ENCODE data around the gene GALNT11. TPM values are rescaled to one million over a fixed set of nuclear protein-coding genes. Genes with fewer than 3 reads are reported as not detected.

Gene GALNT11
- total RNA-seq, 4 donors from 2014 or later = 19.4 to 42.9 (median 27.2) TPM

DNA sequence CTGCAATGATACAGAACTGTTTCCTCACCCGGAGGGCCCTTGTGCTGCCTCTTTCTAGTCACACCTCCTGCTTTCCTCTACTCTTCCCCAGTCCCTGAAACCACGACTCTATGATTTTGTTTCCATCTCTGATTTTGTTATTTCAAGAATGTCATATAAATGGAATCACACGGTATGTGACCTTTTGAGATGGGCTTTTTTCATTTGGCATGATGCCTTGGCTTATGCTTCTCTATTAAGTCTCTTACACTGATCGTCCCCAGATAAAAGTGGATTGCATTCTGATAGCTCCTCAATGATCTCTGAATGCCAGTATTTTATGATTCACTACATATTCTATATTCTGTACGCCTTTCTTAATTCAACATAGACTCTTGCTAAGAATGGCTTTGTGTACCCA is 78.2 kb downstream of the GALNT11 start:
- H3K4me1 ChIP-seq = no peaks in the 10 kb centered on the region
- H3K27me3 ChIP-seq = no peaks in the 10 kb centered on the region
- H3K9me3 ChIP-seq = no peaks in the 10 kb centered on the region
- no peak overlapping the region for H3K27ac ChIP-seq
- H3K36me3 ChIP-seq = peaks cover 0 to 32% (median 0%) of the 10 kb centered on the region in 3 donors
- no peak overlapping the region for H3K4me3 ChIP-seq
- TF ChIP-seq POLR2A (IDR thresholded peaks at IDR 0.05) = no peak
- TF ChIP-seq, protein P1, sequence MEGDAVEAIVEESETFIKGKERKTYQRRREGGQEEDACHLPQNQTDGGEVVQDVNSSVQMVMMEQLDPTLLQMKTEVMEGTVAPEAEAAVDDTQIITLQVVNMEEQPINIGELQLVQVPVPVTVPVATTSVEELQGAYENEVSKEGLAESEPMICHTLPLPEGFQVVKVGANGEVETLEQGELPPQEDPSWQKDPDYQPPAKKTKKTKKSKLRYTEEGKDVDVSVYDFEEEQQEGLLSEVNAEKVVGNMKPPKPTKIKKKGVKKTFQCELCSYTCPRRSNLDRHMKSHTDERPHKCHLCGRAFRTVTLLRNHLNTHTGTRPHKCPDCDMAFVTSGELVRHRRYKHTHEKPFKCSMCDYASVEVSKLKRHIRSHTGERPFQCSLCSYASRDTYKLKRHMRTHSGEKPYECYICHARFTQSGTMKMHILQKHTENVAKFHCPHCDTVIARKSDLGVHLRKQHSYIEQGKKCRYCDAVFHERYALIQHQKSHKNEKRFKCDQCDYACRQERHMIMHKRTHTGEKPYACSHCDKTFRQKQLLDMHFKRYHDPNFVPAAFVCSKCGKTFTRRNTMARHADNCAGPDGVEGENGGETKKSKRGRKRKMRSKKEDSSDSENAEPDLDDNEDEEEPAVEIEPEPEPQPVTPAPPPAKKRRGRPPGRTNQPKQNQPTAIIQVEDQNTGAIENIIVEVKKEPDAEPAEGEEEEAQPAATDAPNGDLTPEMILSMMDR (IDR thresholded peaks at IDR 0.05) = no peak
- DNase-seq = no peak

DNA sequence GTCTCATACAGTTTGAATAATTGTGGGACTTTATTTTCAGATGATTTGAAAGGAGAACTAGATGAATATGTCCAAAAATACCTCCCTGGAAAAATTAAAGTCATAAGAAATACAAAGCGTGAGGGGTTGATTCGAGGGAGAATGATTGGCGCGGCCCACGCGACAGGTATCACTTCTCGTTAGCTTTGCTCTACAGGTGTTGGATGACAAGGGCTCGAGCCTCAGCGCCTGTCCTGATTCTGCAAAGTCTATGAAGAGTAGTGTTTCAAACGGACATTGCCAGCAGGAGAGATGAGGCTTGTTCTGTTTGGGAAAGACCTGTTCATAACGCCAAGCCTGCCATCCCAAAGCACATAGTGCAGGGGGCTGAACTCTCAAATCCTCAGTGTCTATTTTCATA is 79.7 kb downstream of the GALNT11 start:
- H3K4me1 ChIP-seq = no peaks in the 10 kb centered on the region
- no peak for TF ChIP-seq POLR2A (IDR thresholded peaks at IDR 0.05)
- TF ChIP-seq, protein P1 (IDR thresholded peaks at IDR 0.05) = no peak
- H3K36me3 ChIP-seq = peaks cover 0 to 32% (median 0%) of the 10 kb centered on the region in 3 donors
- no peaks in the 10 kb centered on the region for H3K27me3 ChIP-seq
- no peak overlapping the region for H3K4me3 ChIP-seq
- no peaks in the 10 kb centered on the region for H3K9me3 ChIP-seq
- no peak overlapping the region for H3K27ac ChIP-seq
- DNase-seq = no peak

GRCh38 chr7:152106990-152107389 is 81.5 kb downstream of the GALNT11 start:
- DNase-seq = no peak
- Histone ChIP-seq H3K4me1 (no peaks in the 10 kb centered on the region), H3K36me3 (peaks cover 0 to 21% (median 0%) of the 10 kb centered on the region in 3 donors), H3K9me3 (no peaks in the 10 kb centered on the region), H3K27me3 (no peaks in the 10 kb centered on the region), H3K27ac (no peak overlapping the region), H3K4me3 (no peak overlapping the region)
- TF ChIP-seq POLR2A (IDR thresholded peaks at IDR 0.05) = no peak
- TF ChIP-seq, protein P1 (IDR thresholded peaks at IDR 0.05) = no peak

- H3K36me3 ChIP-seq = peaks cover 0 to 20% (median 0%) of the 10 kb centered on the region in 3 donors
- H3K27me3 ChIP-seq = no peaks in the 10 kb centered on the region
- TF ChIP-seq, protein P1 (IDR thresholded peaks at IDR 0.05) = no peak
- no peak for TF ChIP-seq POLR2A (IDR thresholded peaks at IDR 0.05)
- H3K9me3 ChIP-seq = no peaks in the 10 kb centered on the region
- no peaks in the 10 kb centered on the region for H3K4me1 ChIP-seq
- DNase-seq = no peak
- no peak overlapping the region for H3K27ac ChIP-seq
- no peak overlapping the region for H3K4me3 ChIP-seq
Measured at GRCh38 chr7:152107945-152108344, 82.5 kb downstream of the GALNT11 start.

DNA sequence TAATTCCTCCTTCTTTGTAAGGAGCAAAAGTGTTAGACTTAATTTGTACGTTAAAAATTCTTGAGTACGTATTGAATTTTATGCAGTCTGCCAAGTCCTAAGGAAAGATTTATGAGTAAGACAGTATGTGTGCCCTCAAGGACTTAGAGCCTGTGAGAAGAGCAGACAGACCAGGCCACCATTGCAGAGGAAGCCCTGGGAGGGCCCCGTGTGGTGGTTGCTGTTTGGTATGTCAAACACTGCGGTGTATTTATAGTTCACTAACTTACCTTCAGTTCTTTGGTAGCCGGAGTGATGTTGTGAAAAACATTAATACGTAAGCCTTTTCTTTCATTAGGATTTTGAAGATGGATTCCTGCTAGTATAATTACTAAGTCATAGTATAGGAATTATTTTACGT is 82.9 kb downstream of the GALNT11 start:
- Histone ChIP-seq H3K9me3 (no peaks in the 10 kb centered on the region), H3K36me3 (peaks cover 0 to 16% (median 0%) of the 10 kb centered on the region in 3 donors), H3K27ac (no peak overlapping the region), H3K4me1 (no peaks in the 10 kb centered on the region), H3K4me3 (no peak overlapping the region), H3K27me3 (no peaks in the 10 kb centered on the region)
- TF ChIP-seq, protein P1 (IDR thresholded peaks at IDR 0.05) = no peak
- no peak for TF ChIP-seq POLR2A (IDR thresholded peaks at IDR 0.05)
- DNase-seq = no peak

- peaks cover 0 to 19% (median 0%) of the 10 kb centered on the region in 3 donors for H3K36me3 ChIP-seq
- no peak overlapping the region for H3K4me3 ChIP-seq
- no peak for DNase-seq
- TF ChIP-seq POLR2A (IDR thresholded peaks at IDR 0.05) = no peak
- TF ChIP-seq, protein P1 (IDR thresholded peaks at IDR 0.05) = no peak
- no peak overlapping the region for H3K27ac ChIP-seq
- no peaks in the 10 kb centered on the region for H3K9me3 ChIP-seq
- H3K4me1 ChIP-seq = no peaks in the 10 kb centered on the region
- no peaks in the 10 kb centered on the region for H3K27me3 ChIP-seq
Measured at GRCh38 chr7:152112829-152113228, 87.4 kb downstream of the GALNT11 start.

All from Peyer's patch (tissue), 4 donors.